NCI-H69 (cell line): ENCODE data around the gene OOSP4A.

Experiments used
- DNase-seq: peaks from one replicate; lab custom pipeline; 2025; lab: John Stamatoyannopoulos, UW

The OOSP4A gene

GRCh38 chr11:59963733-59964132 is at the start of gene OOSP4A:
TSS of gene OOSP4A (plus strand) at chr11:59964033. CDS start at chr11:59964033, 0 bp downstream.
- no peak for DNase-seq

GRCh38 chr11:59918480-59918879 is 45.4 kb upstream of the OOSP4A start:
- no peak for DNase-seq

- DNase-seq: peak; percentile 59
These were observed 44.7 kb upstream of the OOSP4A start for GRCh38 chr11:59918987-59919589.

GRCh38 chr11:59923813-59924212 is 40.0 kb upstream of the OOSP4A start:
- DNase-seq: no peak

GRCh38 chr11:59931688-59932087 is 32.1 kb upstream of the OOSP4A start:
- DNase-seq: no peak

- no peak for DNase-seq
These were observed 25.7 kb upstream of the OOSP4A start, which contains the start of gene OOSP1 for GRCh38 chr11:59938132-59938531. TSS of gene OOSP1 (plus strand) at chr11:59938432. CDS start at chr11:59938455, 23 bp downstream.

GRCh38 chr11:59938718-59939117 is 25.1 kb upstream of the OOSP4A start:
- DNase-seq: no peak

- no peak for DNase-seq
These were observed 24.4 kb upstream of the OOSP4A start for GRCh38 chr11:59939482-59939881.

- DNase-seq: no peak
These were observed 22.7 kb upstream of the OOSP4A start for GRCh38 chr11:59941091-59941490.

GRCh38 chr11:59943997-59944714 is 19.7 kb upstream of the OOSP4A start:
- DNase-seq: peak; percentile 22

- peak; percentile 7 for DNase-seq
These were observed 19.1 kb upstream of the OOSP4A start for GRCh38 chr11:59944720-59945119.

- no peak for DNase-seq
These were observed 10.2 kb upstream of the OOSP4A start for GRCh38 chr11:59953463-59954218.

GRCh38 chr11:59954219-59954847 is 9.5 kb upstream of the OOSP4A start:
- no peak for DNase-seq

- no peak for DNase-seq
These were observed 6.7 kb upstream of the OOSP4A start for GRCh38 chr11:59957094-59957493.

- DNase-seq: no peak
These were observed 3.1 kb upstream of the OOSP4A start for GRCh38 chr11:59960502-59961381.

GRCh38 chr11:59962107-59962482 is 1.7 kb upstream of the OOSP4A start:
- DNase-seq: no peak

- no peak for DNase-seq
These were observed 1.6 kb downstream of the OOSP4A start for GRCh38 chr11:59965424-59965823.

- no peak for DNase-seq
These were observed 2.4 kb downstream of the OOSP4A start for GRCh38 chr11:59966201-59966600.

GRCh38 chr11:59967677-59968394 is 4.0 kb downstream of the OOSP4A start:
- DNase-seq: no peak

GRCh38 chr11:59968395-59968783 is 4.6 kb downstream of the OOSP4A start:
- no peak for DNase-seq

- no peak for DNase-seq
These were observed 9.3 kb downstream of the OOSP4A start for GRCh38 chr11:59973097-59973496.
